ENCODE measurements around the gene INAFM2. TPM values are rescaled to one million over a fixed set of nuclear protein-coding genes. Genes with fewer than 3 reads are reported as not detected.
A peak's percentile ranks its signal among the peaks of the same experiment; 100 is the strongest.

INAFM2 gene
- total RNA-seq, 1 donor from 2014 or later: 33.8 TPM

DNA sequence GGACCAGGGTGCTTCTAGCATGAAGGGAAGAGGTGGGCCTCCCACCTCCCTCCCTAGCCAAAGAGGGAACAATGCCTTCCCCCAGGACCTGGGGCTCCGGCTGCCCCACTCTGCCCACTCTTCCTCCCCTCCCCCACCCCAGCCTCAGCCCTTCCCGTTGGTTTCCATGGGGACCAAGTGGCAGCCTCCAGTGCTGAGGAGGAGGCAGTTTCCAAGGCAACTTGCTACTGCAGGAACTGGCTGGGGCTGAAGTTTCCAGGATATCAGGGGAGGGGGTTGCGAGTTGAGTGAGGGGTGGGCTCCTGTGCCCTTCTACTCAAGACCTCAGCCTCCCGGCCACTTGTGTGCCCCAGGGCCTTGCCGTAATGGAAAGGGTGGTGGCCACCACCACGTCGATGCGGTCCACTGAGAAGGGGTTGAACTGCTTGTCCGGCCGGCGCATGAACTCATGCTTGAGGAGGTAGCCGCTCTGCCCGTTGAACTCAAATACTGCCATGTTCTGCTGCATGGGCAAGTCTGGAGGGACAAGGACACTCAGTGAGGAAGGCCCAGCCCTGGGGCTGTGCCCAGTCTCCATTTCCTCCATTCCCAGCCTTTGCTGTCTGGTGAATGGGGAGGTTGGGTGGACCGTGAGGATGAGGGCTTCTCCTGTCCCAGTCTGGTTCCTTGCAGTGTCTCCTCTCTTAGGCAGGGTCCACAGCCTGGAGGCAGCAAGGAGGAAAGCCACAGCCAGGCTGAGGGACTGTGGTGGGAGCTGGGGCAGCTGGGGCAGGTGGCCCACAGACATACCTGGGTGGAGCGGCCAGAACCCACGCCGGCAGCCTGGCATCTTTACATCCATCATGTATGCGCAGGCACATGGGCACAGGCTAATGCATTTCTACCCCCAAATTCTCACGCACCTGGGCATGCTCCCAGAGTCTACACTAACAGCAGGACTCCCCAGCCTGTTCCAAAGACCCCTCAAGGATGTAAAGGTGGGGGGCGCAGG lies 29.3 kb upstream of the INAFM2 start:
- intact Hi-C loops (cut with DNase I): no loop called here
- Histone ChIP-seq H3K27ac (no peak overlapping the region), H3K36me3 (peaks cover 31% of the 10 kb centered on the region), H3K27me3 (ENCODE audit: low read depth) (peaks cover 7% of the 10 kb centered on the region), H3K4me3 (no peak overlapping the region), H3K9me3 (no peaks in the 10 kb centered on the region), H3K4me1 (peaks cover 15% of the 10 kb centered on the region)
- DNase-seq (peak; percentile 18), ATAC-seq (no peak)
- TF ChIP-seq, protein P1, sequence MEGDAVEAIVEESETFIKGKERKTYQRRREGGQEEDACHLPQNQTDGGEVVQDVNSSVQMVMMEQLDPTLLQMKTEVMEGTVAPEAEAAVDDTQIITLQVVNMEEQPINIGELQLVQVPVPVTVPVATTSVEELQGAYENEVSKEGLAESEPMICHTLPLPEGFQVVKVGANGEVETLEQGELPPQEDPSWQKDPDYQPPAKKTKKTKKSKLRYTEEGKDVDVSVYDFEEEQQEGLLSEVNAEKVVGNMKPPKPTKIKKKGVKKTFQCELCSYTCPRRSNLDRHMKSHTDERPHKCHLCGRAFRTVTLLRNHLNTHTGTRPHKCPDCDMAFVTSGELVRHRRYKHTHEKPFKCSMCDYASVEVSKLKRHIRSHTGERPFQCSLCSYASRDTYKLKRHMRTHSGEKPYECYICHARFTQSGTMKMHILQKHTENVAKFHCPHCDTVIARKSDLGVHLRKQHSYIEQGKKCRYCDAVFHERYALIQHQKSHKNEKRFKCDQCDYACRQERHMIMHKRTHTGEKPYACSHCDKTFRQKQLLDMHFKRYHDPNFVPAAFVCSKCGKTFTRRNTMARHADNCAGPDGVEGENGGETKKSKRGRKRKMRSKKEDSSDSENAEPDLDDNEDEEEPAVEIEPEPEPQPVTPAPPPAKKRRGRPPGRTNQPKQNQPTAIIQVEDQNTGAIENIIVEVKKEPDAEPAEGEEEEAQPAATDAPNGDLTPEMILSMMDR (IDR thresholded peaks at IDR 0.05): no peak

DNA sequence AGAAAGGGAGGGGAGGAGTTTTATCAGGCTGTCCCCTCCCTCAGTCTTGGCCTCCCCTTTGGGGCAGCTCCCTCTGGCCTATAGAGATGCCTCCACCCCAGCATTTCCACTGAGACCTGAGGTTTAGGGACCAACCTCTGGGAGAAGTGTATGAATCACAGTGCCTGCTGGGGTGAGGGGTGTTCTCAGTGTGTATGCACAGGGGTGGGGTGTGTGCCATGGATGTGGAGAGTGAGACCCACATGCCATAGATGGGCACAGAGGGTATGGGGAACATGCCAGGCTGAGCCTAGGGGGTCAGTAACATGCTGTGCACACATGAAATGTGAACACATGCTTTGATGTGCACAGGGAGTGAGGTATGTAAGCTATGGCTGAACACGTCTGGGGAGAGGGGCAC lies 28.2 kb upstream of the INAFM2 start:
- no peak for ATAC-seq
- H3K36me3 ChIP-seq: peaks cover 31% of the 10 kb centered on the region
- peaks cover 15% of the 10 kb centered on the region for H3K4me1 ChIP-seq
- H3K4me3 ChIP-seq: no peak overlapping the region
- intact Hi-C loops (cut with DNase I): no loop called here
- DNase-seq: no peak
- H3K27me3 ChIP-seq (ENCODE audit: low read depth): peaks cover 7% of the 10 kb centered on the region
- no peak overlapping the region for H3K27ac ChIP-seq
- H3K9me3 ChIP-seq: no peaks in the 10 kb centered on the region
- TF ChIP-seq, protein P1 (IDR thresholded peaks at IDR 0.05): no peak

DNA sequence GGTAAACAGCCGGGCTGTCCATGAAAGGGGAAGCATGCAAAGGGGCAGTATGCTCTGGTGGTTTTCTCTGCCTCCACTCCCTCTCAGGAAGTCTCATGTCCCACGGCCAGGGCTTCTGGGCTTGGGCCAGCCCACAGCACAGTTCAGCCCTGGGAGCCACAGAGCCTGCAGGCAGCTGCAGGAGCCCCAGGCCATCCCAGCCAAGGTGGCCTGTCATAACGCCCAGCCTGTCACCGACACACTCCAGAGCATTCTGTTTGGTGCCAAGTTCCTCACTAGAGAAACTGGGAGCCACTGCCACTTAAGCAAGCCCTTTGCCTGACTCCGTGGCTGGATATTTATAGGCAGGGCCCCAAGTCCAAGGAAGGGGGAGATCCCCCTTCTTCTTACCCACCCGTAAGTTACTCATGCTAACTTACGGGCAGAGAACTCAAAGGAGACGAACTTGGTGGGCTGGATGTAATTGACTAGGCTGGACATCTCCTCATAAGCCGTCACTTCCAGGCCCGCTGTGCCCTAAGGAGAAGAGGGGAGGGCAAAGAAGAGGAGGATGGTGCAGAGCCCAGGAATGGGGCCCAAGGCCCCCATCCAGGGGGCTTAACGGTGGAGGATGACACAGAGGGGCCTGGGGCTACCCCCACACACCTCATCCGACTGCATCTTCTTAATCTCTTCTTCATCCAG lies 27.5 kb upstream of the INAFM2 start:
- Histone ChIP-seq H3K27me3 (ENCODE audit: low read depth) (peaks cover 7% of the 10 kb centered on the region), H3K9me3 (no peaks in the 10 kb centered on the region), H3K36me3 (peaks cover 31% of the 10 kb centered on the region), H3K4me3 (no peak overlapping the region), H3K4me1 (peaks cover 8% of the 10 kb centered on the region), H3K27ac (no peak overlapping the region)
- DNase-seq: peak; percentile 39
- TF ChIP-seq, protein P1 (IDR thresholded peaks at IDR 0.05): no peak
- intact Hi-C loops (cut with DNase I): no loop called here
- no peak for ATAC-seq

DNA sequence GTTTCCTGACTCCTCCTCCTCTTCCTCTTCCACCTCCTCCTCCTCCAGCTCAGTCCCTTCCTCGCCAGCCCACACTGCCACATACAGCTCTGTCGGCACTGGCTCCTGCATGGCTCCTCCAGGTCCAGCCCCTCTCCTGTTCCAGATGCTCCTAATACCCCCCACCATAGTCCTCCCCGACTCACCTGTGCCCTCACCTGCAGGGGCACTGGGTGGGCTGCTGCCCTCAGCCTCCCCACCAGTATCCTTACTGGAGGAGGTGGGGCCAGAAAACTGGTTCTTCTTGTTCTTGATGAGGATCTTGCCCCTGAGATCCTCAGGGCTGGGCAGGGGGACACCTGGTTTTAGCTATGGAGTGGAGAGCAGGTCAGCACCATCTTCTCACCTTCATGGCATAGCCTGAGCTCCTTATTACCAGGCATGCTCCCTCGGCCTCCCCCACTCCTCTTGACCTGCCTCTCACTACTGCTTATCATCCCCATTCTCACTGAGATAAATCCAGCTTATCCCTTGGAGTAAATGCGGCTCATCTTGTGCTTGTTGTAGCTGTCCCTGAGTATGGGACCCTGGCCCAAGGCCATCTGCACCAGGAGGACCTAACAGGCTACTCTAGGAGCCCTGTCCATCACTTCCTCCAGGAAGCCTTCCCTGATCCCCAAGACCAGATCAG lies 26.8 kb upstream of the INAFM2 start:
- intact Hi-C loops (cut with DNase I): no loop called here
- Histone ChIP-seq H3K4me1 (peaks cover 1% of the 10 kb centered on the region), H3K4me3 (no peak overlapping the region), H3K36me3 (peaks cover 27% of the 10 kb centered on the region), H3K27ac (no peak overlapping the region), H3K9me3 (no peaks in the 10 kb centered on the region), H3K27me3 (ENCODE audit: low read depth) (peaks cover 7% of the 10 kb centered on the region)
- peak; percentile 22 for DNase-seq
- no peak for ATAC-seq
- TF ChIP-seq, protein P1 (IDR thresholded peaks at IDR 0.05): no peak

- H3K36me3 ChIP-seq: peaks cover 27% of the 10 kb centered on the region
- TF ChIP-seq, protein P1 (IDR thresholded peaks at IDR 0.05): no peak
- no peak overlapping the region for H3K27ac ChIP-seq
- no peaks in the 10 kb centered on the region for H3K4me1 ChIP-seq
- H3K4me3 ChIP-seq: no peak overlapping the region
- ATAC-seq (no peak), DNase-seq (peak; percentile 11)
- intact Hi-C loops (cut with DNase I): no loop called here
- peaks cover 2% of the 10 kb centered on the region for H3K27me3 ChIP-seq (ENCODE audit: low read depth)
- H3K9me3 ChIP-seq: no peaks in the 10 kb centered on the region
Observed at GRCh38 chr15:40297356-40297755, 26.1 kb upstream of the INAFM2 start.
